ENCODE data around the gene MYLK4.

The MYLK4 gene

DNA sequence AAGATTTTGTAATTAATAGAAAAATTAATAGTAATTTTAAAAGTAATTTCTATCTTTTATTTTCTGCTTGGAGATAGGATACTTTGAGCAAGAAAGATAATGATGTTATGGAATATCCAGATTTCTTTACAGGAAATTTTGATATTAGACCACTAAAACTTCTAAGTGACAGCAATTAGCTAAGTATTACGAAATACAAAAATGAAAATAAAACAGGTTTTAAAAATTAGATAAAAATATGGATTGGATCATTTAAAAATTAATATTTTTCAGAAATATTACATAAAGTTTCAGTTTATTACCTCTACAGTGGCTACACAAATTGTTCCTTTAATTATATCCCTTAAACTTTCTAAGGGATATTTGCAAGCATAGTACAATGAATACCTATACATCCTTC, 4.2 kb upstream of the MYLK4 start:
- DNase-seq: no peak

DNA sequence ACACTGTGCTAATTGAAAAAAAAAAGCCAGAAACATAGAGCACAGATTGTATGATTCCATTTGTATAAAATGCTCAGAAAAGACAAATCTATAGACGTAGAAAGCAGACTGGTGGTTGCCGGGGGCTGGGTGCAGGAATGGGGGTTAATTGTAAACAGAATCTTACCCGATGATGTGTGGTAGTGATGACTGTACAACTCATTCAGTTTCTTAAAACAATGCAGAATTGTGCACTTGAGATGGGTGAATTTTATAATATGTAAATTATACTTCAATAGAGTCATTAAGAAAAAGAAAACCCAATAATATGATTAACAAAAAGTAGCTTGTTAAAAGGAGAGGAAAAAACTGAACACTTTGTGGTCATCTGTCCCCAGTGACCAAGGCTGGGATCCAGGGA, 3.7 kb upstream of the MYLK4 start:
- DNase-seq: no peak

DNA sequence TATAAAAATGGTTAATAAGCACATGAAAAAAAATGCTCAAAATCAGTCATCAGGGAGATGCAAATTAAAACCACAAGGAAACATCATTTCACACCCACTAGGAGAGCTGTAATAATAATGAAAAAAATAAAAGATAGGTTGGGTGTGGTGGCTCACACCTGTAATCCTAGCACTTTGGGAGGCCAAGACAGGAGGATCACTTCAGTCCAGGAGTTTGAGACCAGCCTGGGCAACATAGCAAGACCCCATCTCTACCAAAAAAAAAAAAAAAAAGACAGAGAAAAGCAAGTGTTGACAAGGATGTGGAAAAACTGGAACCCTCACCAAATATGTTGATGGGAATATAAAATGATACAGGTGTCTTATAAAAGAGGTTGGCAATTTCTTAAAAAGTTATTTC, 3.0 kb upstream of the MYLK4 start:
- no peak for DNase-seq

DNA sequence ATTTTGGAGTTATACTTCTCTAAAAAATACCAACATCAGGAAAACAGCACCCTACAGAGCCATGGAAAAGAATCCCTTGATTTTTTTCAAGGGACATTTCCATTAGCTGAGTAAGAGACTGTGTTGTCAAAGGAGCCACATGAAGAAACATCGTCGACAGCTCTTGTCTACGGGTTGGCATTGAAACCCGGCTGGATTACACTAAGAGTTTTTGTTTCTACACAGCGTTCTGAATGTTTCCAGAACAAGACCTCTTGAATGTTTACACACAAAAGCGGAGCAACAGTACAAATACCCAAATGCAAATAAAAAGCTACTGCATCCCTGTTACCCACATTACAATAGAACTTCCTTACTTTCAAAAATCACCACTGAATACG, 2.4 kb upstream of the MYLK4 start:
- DNase-seq: no peak

DNA sequence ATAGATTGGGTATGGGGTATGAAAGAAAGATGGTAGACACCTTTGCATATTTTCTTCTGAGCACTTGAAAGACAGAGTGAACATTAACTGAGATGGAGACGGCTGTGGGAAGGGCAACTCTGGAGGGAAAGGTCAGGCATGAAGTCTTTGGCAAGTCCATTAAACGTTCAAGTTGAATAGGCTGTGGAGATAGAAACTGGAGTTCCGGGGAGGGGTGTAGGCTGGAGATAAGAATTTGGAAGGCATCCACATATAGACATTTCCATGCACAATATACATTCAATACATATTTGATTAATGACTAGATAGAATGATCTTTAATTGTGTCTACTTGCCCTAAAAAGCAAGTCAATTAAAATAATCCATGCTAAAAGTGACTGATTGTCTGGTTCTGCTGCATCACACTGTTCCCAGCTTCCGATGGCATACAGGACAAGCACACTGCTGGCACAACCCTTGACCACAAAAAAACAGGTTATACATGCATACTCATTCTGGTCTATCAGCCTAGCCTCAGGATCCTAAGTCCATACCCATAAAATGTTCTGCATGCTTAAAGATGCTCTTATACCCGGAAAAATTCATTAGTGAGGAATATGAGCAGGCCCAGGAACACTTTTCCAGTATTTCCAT, 1.9 kb upstream of the MYLK4 start:
- DNase-seq: no peak

DNA sequence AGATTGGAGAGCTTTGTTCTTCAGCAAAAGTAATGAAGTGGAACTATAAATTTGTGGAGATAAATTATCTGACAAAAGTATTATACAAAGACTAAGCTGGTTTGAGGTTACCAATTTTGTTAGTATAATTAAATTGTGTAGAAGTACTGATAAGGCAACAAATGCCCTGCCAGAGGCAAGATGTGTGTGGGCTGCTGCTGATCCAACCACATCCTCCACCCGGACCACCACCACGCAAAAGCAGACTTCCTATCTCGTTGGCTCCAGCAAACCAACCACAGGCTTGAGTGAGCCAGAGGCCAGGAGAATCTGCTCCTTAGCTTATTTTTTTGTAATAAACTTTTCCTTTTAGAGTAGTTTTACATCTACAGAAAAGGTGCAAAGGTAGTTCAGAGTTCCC, 1.1 kb upstream of the MYLK4 start:
- DNase-seq: no peak

DNA sequence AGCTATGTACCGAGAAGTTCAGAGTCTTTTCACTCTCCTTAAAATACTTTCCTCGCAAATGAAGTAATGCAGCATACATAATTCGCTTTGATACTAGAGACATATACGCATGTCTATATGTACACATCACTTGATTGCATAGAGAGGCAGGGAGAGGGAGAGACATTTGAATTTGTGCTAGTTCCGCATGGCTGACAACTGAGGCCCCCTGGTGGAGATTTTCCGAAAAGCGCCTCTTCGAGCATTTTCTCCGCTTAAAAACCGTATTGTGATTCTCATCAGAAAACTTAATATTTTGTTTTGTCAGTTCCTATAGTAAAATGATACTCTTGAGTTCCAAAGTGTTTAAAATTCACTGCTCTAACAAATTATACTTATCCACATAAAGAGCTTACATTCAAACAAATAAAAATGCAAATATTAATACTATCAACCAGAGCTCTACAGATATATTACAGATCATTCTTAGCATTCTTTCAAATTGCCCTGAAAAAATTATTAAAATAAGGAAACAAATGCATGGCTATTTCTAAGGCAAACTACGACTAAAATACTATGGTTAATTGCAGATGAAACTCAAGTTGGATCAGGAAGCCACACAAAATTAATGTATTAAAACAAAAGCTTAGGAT, 637 bp downstream of the MYLK4 start:
- peak; percentile 72 for DNase-seq

DNA sequence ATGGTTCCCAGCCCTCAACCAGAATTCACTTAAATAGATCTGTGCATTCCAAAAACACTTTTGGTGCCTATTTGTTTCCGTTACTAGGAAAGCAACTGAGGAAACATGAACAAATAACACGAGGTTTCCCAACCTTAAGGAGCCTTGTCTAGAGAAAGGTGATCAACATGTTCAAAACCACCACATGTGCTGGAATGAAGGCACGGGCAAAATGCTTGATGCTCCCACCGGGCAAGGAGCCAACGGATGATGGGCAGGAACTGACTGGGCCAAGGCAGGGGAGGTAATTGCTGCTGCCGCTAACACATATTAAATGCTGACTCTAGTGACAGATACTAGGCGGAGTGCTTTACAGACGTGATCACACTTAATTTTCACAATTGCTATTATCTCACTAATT, 2.5 kb downstream of the MYLK4 start:
- no peak for DNase-seq

DNA sequence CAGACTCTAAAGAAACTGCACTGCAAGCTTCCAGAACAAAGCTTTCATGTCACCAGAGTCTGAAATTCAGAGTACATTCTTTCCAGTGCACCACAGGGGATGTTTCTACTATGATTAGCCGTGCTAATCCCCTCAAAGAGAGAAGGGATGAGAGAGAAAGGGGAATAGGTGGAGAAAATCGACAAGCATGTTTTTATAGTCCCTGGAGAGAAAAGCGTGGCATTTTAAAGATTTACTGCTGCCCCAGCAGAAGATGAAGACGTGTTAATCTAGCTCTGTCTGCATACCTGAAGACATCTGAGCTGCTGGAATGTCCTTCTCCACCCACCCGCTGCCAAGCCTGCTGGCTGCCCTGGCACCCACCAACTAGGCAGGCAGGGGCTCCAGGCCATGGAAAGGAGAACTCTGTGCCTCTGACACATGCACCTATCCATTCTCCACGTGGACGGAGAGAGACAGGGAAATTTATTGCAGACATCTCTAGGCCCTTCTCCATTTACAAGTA, 4.1 kb downstream of the MYLK4 start:
- DNase-seq: no peak

DNA sequence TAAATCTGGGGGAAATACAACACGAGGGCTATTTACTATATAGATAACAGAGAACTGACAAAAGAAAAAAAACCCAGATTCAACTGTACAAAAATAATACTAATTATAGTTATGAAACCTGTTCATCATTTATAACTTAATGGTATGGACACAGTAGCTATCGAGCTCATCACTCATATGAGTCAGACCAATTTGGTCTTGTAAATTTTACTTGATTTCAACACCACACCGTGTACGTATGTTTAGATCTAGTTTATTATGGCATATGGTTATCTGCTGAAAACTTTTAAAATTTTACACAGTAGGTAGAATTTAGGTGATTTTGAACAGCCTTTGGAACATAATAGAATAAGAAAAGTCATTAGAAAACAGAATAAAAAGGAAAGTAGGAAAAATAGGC, 5.5 kb downstream of the MYLK4 start:
- no peak for DNase-seq

DNA sequence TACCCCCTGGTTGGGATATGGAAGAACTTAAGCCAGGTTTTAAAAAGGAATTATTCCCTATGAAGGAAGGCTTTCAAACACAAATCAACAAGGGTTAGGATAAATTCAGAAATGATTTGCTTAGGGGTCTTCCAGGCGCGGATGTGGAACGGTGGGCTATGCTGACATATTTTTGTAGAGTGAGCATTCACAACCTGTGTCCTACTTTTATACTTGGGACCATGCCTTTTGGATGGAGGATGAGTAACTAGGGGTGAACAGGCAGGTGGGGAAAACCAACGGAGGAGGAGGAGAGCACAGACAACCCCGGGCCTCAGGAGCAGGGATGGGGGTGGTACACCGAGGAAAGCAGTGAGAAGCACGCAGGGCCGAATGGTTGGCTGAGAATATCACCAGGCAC, 5.9 kb downstream of the MYLK4 start:
- no peak for DNase-seq

DNA sequence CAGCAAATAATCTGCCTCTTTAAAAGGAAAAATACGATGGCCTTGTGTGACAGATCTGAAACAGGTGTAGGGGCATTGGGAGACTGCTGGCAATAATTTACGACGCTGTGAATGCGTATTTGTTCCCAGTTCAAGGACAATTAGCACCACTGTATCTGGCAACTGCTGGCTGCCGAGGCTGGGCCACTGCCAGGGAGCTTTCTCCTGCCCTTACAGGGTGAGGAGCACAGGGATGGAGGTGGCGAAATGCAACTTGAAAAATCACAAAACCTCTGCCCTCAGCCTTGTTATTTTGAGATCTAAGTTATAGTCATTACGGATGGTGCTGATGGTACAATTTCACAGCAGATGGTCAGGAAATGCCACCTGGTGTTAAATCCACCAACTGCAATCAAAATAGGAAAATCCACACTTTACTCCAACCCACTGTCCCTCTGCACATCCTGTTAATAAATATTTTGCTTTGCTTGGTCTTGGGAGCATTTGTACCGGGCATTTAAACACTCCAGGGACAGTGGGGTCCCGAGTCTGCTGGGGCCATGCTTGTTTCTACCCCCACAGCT, 6.4 kb downstream of the MYLK4 start:
- DNase-seq: no peak

DNA sequence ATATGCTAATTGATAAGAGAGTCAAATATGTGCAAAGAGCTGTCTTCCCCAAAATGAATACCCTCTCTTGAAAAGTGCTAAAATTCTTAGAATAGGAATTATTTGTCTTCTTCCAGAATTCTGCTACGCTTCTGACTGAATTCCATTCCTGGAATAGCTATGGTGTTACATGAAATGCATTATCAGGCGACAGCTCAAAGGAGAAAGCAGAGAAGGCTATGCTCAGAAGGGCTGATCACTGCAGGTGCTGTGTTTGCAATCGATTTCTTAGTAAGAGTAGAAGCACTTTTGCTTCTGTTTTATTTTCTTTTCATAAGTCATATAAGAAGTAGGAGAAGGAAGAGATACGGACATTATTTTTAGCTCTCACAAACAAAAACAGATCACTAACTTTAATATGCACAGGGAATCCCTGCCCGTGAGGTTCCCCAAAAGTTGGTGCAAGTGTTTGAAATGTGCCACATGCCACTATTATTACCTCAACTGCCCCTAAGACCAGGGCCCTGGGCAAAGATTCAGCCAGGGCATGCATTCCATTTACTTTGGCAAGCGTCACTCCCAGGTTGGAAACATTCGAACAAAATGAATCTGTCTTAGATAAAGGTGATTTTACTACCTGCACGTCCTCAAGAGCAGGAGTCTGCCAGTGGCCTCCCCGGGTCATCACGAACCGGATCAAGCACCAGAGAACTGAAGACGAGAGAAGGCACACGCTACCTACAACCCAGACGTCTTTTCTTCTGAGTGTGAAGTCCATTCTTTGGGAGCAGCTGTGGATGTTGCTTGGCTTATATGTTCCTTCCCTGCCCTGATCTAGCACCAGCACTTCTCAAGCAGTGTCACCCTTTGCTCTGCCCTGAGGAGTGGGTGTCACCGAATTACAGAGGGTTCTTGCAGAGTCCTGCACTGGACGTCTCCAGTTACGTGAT, 7.2 kb downstream of the MYLK4 start:
- DNase-seq: no peak

DNA sequence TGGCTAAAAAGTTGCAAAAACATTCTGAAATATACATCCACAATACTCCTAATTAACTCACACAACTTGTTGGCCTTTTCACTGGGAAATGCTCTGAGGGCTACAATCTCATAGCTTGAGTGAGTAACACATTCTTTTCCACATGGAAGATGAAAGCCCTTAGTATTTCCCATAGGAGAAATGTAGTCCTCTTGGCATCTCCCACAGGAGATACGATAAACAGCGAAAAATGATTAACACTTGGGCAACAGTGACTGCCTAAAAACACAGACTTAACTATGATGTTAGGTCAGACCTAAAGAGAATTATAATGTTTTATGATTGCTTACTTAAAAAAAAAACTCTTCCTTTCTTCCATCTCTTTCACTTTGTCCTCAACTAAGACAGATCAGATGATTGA, 9.0 kb downstream of the MYLK4 start:
- no peak for DNase-seq

DNA sequence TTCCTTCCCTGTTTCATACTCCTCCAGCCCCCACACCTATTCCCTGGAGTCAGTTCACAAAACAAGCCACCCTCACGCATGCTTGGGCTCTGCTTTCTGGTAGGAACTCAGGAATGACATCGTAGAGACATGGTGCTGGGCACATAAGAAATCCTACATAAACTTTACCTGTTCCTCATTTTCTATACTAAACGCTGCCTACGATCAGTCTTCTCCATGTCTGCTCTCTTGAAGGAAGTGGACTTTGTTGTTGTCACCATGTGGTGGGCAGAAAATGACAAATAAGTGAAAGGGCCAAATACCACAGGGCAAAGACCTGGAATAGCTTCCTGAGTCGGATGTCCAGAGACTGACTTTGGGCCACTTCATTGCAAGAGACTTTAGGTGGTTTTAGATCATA, 10.1 kb downstream of the MYLK4 start:
- no peak for DNase-seq

DNA sequence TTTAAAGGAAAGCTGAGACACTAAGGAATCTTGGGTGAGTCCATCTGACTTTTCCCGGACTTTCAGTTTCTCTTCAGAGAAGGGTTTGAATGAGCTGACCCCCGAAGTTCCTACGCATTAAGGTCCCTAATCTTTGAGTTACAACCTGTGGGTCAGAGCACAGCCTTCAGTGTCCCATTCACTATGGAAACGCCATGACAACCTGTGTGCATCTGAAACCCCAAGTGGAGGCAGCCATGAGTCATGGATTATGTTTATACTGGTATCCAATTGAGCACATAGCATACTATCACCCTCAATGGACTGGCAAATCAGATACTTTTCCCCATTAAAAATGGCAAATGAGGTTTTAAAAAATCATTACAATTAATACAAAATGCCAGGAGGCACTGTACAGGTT, 11.4 kb downstream of the MYLK4 start:
- no peak for DNase-seq

DNA sequence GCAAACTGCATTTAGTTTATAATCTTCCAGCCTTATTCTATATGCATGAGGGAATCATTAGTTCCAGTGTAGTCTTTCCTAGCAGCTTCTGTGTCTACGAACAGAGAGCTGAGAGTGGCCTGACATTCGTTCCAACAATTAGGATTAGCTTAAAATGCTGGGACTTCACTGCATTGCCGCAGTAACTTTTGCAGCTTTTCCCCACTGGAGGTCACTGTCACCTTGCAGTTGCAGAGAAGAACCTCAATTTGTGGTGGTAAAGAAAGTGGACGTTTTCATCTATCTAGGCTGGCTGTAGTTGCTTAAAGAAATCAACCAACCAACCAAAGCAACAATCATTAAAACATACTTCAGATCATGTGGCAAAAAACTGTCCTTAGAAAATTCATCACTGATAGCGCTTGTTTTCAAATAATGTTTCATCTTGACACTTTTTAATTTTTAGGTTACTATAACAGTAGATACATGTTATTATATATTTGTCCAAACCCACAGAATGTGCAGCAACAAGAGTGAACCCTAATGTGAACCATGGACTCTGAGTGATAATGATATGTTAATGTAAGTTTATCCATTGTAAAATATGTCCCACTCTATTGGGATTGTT, 12.2 kb downstream of the MYLK4 start:
- peak; percentile 51 for DNase-seq

DNA sequence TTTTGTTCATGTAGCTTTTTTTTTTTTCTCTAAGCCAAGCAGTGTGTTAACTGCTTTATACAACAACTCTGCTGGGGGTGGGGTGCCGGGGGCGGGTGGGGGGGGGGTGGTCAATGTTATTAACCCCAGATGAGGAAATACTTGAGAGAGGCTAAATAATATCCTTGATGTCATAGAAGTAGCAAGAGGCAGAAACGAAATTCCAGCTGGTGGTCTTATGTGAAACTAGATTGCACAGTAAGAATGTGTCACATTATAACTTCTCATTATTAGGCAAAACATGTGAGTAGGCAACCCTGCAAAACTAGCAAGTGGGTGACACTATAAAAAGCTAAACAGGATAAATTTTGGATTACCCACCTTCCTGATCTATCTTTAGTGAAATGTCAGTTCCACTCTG, 12.8 kb downstream of the MYLK4 start:
- no peak for DNase-seq

DNA sequence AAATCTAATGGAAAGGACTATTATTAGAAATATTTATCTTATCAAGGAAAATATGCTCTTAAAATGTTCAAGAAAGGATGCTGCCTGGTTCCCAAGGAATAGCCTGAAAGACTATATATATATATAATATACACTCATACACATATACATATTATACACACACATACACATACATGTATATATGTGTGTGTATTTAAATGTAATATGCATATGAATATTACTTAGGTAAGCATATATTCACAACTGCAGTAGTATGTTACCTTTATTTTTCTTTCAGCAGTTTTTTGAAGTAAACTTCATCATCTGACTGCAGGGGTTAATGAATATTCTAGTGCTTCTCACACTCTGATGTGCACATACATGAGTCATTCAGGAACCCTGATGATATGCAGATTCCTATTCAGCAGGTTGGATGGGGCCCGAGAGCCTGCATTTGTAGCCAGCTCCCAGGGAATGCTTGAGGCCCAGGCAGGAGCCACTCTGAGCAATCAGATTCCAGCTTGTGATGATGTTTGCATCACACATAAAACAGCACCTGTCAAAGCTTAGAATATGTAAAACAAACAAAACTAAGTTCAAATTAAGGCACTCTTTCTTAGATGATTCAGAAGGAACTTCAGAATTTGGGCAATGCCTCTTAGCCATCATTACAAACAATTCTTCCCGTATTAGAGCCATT, 16.1 kb downstream of the MYLK4 start:
- no peak for DNase-seq

DNA sequence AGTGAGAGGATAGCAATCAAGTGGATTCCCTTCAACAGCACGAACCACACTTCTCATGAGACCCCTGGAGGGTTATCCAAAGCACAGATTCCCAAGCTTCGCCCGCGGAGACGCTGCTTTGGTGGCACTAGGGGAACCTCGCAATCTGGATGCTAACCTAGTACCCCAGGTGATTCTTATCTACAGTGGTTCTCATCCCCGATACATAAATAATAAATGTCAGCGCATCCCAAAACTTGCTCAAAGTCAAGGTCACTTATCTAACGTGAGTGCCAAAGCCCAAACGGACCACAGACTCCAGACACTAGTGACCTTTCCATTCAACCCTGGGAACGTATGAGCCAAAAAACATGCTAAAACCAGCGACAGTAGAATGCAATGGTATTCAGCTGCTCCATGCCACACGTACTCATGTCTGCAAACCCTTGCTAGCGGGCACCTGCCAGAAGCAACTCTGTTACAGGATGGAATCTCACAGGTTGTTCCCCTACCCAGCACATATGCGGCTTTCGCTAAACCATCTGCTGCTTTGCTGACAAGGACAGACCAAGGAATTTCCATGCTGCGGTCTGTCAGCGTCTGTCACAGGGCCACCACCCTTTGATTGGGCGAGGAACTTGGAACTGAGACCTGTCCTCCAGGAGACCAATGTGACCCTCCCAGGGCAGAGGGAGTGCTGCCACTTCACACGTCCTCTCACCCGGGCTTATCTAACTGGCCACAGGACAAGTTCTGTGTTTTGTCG, 16.8 kb downstream of the MYLK4 start:
- no peak for DNase-seq

DNA sequence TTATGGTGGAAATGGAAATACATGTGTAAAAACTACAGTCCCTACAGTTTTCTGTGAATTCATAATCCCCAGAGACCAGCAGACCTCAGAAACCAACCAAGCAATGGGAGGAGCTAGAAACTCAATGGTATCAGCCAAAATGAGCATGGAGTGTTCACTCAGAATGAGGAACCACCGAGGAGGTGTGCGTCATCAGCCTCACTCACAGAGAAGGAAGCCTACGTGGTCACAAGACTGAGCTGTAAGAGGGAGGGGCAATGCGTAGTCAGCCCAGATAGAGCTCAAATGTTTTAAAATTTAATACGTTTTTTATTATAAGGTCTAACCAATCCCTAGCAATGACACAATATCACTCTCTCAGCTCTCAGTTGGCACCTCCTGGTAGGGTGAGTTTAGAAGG, 17.4 kb downstream of the MYLK4 start:
- DNase-seq: peak; percentile 31

Data from stimulated activated CD4-positive, alpha-beta T cell treated with anti-CD3 and anti-CD28 coated beads, Interleukin-4, amount 100 ng/mL, for 24 hours (primary cell).